VCaP (cell line): ENCODE results near the gene CCNI2.

Experiments
- H3K27ac ChIP-seq: fragments of 450-650 bp; 2 replicates; pipeline ENCODE4 v1.5.1; 2017
- CTCF ChIP-seq: fragments of 450-650 bp; conservative IDR thresholded peaks from 2 replicates; pipeline ENCODE4 v1.5.1; 2017; ENCODE audit warnings: mild to moderate bottlenecking, moderate library complexity

CCNI2 gene

GRCh38 chr5:132729896-132730295 is 17.3 kb upstream of the CCNI2 start:
- no peak overlapping the region for H3K27ac ChIP-seq
- no peak for TF ChIP-seq CTCF

DNA sequence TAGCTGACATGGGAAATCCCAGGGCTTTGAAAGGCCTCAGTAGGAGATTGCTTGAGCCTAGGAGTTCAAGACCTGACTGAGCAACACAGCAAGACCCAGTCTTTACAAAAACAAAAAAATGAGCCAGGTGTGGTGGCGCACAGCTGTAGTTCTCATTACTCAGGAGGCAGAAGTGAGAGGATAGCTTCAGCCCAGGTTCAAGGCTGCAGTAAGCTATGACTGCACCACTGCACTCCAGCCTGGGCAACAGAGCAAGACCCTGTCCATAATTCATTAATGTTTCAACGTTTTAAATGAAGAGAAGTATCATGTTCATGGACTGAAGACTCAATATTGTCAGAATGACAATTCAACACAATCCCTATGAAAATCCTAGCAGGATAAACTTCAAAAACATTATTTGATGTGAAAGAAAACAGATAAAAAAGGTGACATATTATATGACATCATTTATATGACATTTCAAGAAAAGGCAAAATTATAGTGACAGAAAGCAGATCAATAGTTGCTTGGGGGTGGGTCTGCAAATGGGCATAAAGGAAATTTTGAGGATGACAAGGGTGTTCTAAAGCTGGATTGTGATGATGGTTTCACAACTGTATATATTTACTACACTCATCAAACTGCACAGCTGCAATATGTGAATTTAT is 13.6 kb upstream of the CCNI2 start:
- TF ChIP-seq CTCF: no peak
- H3K27ac ChIP-seq: no peak overlapping the region

DNA sequence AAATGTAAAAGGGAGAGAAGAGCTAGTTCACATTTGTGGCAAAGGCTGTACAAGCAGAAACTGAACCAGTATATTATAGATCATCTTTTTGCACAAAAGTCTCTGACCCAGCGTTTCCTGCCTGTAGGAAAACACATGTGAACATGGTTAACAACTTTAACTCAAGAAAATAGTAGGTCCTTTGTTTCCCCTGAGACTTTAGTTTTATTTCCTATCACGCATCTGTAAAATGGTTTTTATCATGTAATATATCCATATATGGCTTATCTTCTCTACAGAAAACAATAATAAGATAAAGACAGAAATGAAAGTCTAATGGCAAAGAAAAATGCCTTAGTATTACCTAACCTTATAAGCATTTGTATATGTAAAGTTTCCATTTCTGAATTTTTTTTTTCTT is 12.5 kb upstream of the CCNI2 start:
- TF ChIP-seq CTCF: no peak
- H3K27ac ChIP-seq: no peak overlapping the region

DNA sequence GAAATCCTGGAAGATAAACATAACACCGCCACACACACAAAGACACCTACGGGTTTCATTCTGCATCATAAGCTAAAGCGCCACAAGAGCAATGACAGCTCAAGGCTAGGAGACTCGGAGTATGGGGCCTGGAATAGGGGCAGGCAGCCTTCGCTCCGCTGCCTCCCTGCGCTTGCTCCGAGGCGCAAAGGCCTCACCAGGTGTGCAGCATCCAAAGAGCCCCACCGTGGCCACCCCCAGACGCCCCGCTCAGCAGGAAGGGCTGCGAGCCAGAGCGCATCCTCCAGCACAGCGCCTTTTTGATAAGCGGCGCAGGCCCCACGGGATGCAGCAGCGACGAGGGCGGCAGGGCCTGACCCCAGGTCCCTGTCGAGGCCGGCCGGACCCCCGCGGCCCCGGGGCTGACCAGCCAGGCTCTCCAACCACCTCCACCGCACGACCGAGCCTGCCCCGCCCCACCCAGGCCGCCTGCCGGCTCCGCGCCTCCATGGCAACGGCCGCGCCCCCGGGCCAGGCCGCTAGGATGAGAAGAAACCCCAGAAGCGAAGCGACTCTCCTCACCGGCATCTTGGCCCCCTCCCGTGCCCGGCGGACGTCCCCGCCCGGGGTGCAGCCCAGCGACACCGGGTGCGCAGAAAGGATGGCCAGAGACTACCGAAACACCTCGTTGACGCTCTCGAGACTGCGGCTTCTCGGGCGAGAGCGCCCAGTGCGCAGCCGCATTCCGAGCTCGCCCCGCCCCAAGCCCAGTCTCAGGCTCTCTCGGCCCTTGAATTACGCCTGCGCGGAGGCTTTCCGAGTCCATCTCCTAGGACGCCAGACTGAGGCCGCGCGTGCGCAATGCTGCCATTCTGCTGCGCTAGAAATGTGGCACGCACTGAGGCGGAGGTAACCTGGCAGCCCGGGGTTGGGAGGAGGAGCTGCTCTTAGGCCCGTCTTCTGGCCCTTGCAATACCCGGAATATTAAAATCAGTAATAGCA is 10.1 kb upstream of the CCNI2 start, which contains the start of gene KIF3A:
Gene KIF3A, minus strand, starts transcription at position 694 of the 981 bp plus-strand sequence. Its CDS starts 127 bp downstream, at position 567.
- H3K27ac ChIP-seq: peak within 1 kb of the TSS; percentile 65
- TF ChIP-seq CTCF: no peak

GRCh38 chr5:132737982-132738681 is 9.1 kb upstream of the CCNI2 start:
- no peak for TF ChIP-seq CTCF
- peak overlapping the region; percentile 65 for H3K27ac ChIP-seq

DNA sequence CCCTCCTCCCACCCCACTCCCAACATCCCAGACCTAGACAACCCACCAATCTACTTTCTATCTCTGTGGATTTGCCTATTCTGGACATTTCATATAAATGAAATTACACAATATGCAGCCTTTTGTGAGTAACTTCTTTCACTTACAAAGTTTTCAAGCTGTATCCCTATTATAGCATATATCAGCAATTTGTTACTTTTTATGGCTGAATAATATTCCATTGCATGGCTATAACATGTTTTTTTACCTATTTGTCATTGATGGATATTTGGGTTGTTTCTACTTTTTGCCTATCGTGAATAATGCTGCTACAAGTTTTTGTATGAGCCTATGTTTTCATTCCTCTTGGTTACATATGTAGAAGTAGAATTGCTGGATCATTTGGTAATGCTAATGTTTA is 8.0 kb upstream of the CCNI2 start:
- H3K27ac ChIP-seq: no peak overlapping the region
- TF ChIP-seq CTCF: no peak

DNA sequence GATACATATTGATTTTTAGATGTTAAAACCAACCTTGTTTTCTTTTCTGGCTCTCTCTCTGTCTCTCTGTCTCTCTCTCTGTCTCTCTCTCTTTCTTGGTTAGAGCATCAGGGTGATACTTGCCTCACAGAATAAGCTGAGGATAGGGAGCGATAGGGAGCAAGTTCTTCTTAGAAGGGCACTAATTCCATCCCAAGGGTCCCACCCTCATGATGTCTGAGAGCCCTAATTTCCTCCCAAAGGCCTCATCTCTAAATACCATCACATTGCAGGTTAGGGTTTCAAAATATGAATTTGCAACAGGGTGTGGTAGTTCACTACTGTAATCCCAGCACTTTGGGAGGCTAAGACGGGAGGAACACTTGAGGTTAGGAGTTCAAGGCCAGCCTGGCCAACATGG is 5.1 kb upstream of the CCNI2 start:
- TF ChIP-seq CTCF: no peak
- H3K27ac ChIP-seq: no peak overlapping the region
